Immature natural killer cell (primary cell): ENCODE data around the gene DDX31. TPM values are rescaled to one million over a fixed set of nuclear protein-coding genes. Genes with fewer than 3 reads are reported as not detected.

Experiments
- DNase-seq, 3 donors: peaks; one replicate each; pipeline ENCODE4 v3.0.0; 2022; ENCODE audit warnings: mixed read lengths in 1 of 3
- H3K27ac Mint-ChIP-seq, 6 donors: one replicate each; pipeline ENCODE4 v1.8.0; 2020; ENCODE audit warnings: mixed read lengths in 6 of 6, mild to moderate bottlenecking in 5 of 6, inconsistent platforms in 4 of 6, moderate library complexity in 3 of 6
- H3K27me3 Mint-ChIP-seq, 3 donors: one replicate each; pipeline ENCODE4 v1.8.0; 2020 to 2021; ENCODE audit warnings: low read depth in 3 of 3, mild to moderate bottlenecking in 3 of 3, mixed read lengths in 3 of 3, moderate library complexity in 3 of 3, inconsistent platforms in 1 of 3
- H3K36me3 Mint-ChIP-seq, 3 donors: one replicate each; pipeline ENCODE4 v1.8.0; 2020; ENCODE audit warnings: mixed read lengths in 3 of 3, inconsistent platforms in 2 of 3, mild to moderate bottlenecking in 2 of 3
- H3K4me1 Mint-ChIP-seq, 2 donors: one replicate each; pipeline ENCODE4 v1.8.0; 2020; ENCODE audit warnings: inconsistent platforms in 2 of 2, mild to moderate bottlenecking in 2 of 2, mixed read lengths in 2 of 2, moderate library complexity in 1 of 2
- H3K4me3 Mint-ChIP-seq, 5 donors: one replicate each; pipeline ENCODE4 v1.8.0; 2020; ENCODE audit warnings: mild to moderate bottlenecking in 5 of 5, mixed read lengths in 5 of 5, inconsistent platforms in 3 of 5, moderate library complexity in 3 of 5
- H3K9me3 Mint-ChIP-seq, 6 donors: one replicate each; pipeline ENCODE4 v1.8.0; 2020; ENCODE audit warnings: mild to moderate bottlenecking in 6 of 6, mixed read lengths in 6 of 6, inconsistent platforms in 4 of 6, moderate library complexity in 3 of 6
- polyA plus RNA-seq, 3 donors: library from polyadenylated mRNA; unstranded; fragments of 300-500 nt; fragmentation: Illumina TruSeq; gene quantifications; one replicate each; pipeline ENCODE4 v1.2.3, GENCODE V29; 2021

Gene DDX31
- polyA plus RNA-seq, 3 donors from 2014 or later: 2.1 to 6.4 (median 4.1) TPM

DNA sequence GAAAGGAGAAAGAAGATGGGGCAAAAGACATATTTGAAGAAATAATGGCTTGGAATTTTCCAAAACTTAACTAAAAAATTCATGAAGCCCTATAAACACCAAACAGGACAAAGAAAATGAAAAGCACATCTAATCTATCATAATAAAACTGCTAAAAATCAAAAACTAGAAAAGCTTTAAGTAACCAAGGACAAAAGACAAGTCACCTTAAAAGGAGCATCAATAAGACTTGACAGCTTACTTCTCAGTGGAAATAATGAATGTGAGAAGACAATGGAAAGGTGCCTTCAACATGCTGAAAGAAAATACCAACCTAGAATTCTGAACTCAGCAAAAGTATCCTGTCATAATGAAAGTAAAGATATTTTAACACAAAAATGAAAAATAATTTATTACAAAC, 27.4 kb upstream of the DDX31 start:
- H3K27ac Mint-ChIP-seq: no peak overlapping the region
- peaks cover 3 to 7% of the 10 kb centered on the region in 2 donors for H3K4me1 Mint-ChIP-seq
- H3K9me3 Mint-ChIP-seq: peaks cover 4 to 28% (median 22%) of the 10 kb centered on the region in 6 donors
- no peak for DNase-seq
- H3K27me3 Mint-ChIP-seq: peaks cover 0 to 8% (median 5%) of the 10 kb centered on the region in 3 donors
- H3K36me3 Mint-ChIP-seq: peaks cover 8 to 11% (median 10%) of the 10 kb centered on the region in 3 donors
- H3K4me3 Mint-ChIP-seq: no peak overlapping the region

GRCh38 chr9:132694144-132694543, 24.4 kb upstream of the DDX31 start:
- DNase-seq: peak in 2 of 3 donors; percentile 8
- Mint-ChIP-seq H3K4me1 (peaks cover 3 to 7% of the 10 kb centered on the region in 2 donors), H3K9me3 (peaks cover 4 to 28% (median 22%) of the 10 kb centered on the region in 6 donors), H3K27ac (peak overlapping the region in 1 of 6 donors; percentile 70), H3K4me3 (no peak overlapping the region), H3K27me3 (peaks cover 0 to 7% (median 5%) of the 10 kb centered on the region in 3 donors), H3K36me3 (peaks cover 14 to 27% (median 26%) of the 10 kb centered on the region in 3 donors)

DNA sequence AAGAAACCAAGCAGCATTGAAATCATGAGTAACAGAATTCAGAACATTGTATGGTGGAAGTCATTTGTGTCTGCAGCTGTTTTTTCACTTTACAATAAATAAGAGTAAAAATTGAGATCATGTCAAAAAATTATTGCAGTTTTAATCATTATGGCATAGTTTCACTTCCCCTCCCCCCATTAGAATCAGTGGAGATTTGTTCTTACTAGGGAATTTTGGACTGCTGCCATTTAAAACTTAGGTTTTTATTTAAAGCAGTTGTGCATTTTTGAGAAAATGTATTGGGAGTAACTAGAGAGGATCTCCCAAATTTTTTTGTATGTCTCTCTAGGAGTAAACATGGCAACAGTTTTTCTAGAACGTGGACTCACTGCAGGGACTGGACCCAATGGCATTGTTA, 20.9 kb upstream of the DDX31 start:
- no peak for DNase-seq
- Mint-ChIP-seq H3K27ac (no peak overlapping the region), H3K36me3 (peaks cover 11 to 34% (median 19%) of the 10 kb centered on the region in 3 donors), H3K27me3 (peaks cover 0 to 2% (median 0%) of the 10 kb centered on the region in 3 donors), H3K4me1 (peaks cover 3 to 7% of the 10 kb centered on the region in 2 donors), H3K9me3 (peaks cover 0 to 4% (median 0%) of the 10 kb centered on the region in 6 donors), H3K4me3 (no peak overlapping the region)

DNA sequence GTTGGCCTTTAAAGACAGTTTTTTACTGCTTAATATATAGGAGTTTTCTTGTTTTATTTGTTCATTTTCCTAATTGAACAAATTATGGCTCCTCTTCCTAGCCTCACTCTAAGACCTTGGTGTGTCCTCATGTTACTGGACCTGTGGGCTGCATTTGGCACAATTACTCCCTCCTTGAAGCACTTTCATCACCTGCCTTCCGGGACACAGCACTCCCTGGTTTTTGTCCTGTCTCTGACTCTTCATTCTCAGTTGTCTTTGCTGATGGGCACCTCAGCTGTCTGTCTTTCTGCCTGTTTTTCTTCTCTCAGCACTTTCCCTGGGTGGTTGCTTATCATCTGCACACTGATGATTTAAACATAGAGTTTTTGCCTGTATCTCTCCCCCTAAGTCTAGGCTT, 14.1 kb upstream of the DDX31 start:
- Mint-ChIP-seq H3K4me3 (no peak overlapping the region), H3K9me3 (no peaks in the 10 kb centered on the region), H3K27ac (no peak overlapping the region), H3K36me3 (peaks cover 10 to 42% (median 18%) of the 10 kb centered on the region in 3 donors), H3K27me3 (peaks cover 0 to 1% (median 1%) of the 10 kb centered on the region in 3 donors), H3K4me1 (peaks cover 4 to 5% of the 10 kb centered on the region in 2 donors)
- no peak for DNase-seq

DNA sequence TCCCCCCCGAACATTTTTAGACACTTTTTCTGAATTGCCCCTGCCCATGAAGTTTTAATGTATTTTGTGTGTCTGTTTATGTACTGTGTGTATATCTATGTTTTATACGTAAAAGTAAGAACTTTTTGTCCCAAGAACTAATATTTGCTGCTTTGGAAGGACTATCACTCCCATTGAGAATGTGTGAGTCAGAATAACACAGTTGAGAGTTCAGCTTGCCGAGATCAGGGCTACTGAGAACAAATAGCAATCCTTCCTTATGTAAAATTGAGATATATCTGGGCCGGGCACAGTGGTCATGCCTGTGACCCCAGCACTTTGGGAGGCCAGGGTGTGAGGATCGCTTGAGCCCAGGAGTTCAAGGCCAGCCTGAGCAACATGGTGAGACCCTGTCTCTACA, 11.8 kb upstream of the DDX31 start:
- Mint-ChIP-seq H3K9me3 (no peaks in the 10 kb centered on the region), H3K4me1 (peaks cover 4 to 18% of the 10 kb centered on the region in 2 donors), H3K27ac (no peak overlapping the region), H3K36me3 (peaks cover 10 to 35% (median 17%) of the 10 kb centered on the region in 3 donors), H3K27me3 (peaks cover 0 to 1% (median 1%) of the 10 kb centered on the region in 3 donors), H3K4me3 (no peak overlapping the region)
- no peak for DNase-seq

GRCh38 chr9:132679946-132680625, 10.3 kb upstream of the DDX31 start:
- Mint-ChIP-seq H3K4me3 (no peak overlapping the region), H3K27ac (no peak overlapping the region), H3K9me3 (no peaks in the 10 kb centered on the region), H3K36me3 (peaks cover 10 to 32% (median 11%) of the 10 kb centered on the region in 3 donors), H3K4me1 (peaks cover 4 to 23% of the 10 kb centered on the region in 2 donors), H3K27me3 (peaks cover 0 to 1% (median 1%) of the 10 kb centered on the region in 3 donors)
- DNase-seq: no peak

DNA sequence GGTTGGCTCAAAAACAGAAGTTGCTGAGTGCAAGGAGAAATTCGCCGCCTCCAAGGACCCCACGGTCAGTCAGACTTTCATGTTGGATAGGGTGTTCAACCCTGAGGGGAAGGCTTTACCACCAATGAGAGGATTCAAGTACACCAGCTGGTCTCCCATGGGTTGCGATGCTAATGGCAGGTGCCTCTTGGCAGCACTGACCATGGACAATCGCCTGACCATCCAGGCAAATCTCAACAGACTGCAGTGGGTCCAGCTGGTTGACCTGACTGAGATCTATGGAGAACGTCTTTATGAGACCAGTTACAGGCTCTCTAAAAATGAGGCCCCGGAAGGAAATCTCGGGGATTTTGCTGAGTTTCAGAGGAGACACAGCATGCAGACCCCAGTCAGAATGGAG, 8.2 kb upstream of the DDX31 start:
- Mint-ChIP-seq H3K4me1 (peaks cover 11 to 41% of the 10 kb centered on the region in 2 donors), H3K36me3 (peaks cover 3 to 21% (median 8%) of the 10 kb centered on the region in 3 donors), H3K4me3 (no peak overlapping the region)

GRCh38 chr9:132674485-132674884, 4.7 kb upstream of the DDX31 start:
- no peak overlapping the region for H3K4me3 Mint-ChIP-seq
- DNase-seq: no peak
- H3K9me3 Mint-ChIP-seq: no peaks in the 10 kb centered on the region
- peaks cover 0 to 13% (median 3%) of the 10 kb centered on the region in 3 donors for H3K36me3 Mint-ChIP-seq
- H3K27me3 Mint-ChIP-seq: peaks cover 12 to 24% (median 13%) of the 10 kb centered on the region in 3 donors
- peaks cover 30 to 63% of the 10 kb centered on the region in 2 donors for H3K4me1 Mint-ChIP-seq
- H3K27ac Mint-ChIP-seq: no peak overlapping the region

More for the DNA sequence above, 8.2 kb upstream of the DDX31 start:
- peaks cover 0 to 1% (median 0%) of the 10 kb centered on the region in 3 donors for H3K27me3 Mint-ChIP-seq
- no peaks in the 10 kb centered on the region for H3K9me3 Mint-ChIP-seq
- no peak overlapping the region for H3K27ac Mint-ChIP-seq
- DNase-seq: no peak

- Mint-ChIP-seq H3K9me3 (no peaks in the 10 kb centered on the region), H3K27me3 (peaks cover 12 to 25% (median 15%) of the 10 kb centered on the region in 3 donors), H3K27ac (peak overlapping the region; percentile 10 to 80 (median 47)), H3K4me1 (peaks cover 36 to 64% of the 10 kb centered on the region in 2 donors), H3K36me3 (peaks cover 0 to 5% (median 0%) of the 10 kb centered on the region in 3 donors), H3K4me3 (peak overlapping the region in 1 of 5 donors; percentile 42)
- DNase-seq: no peak
Measured at GRCh38 chr9:132673355-132673754, 3.6 kb upstream of the DDX31 start.

GRCh38 chr9:132672413-132672690, 2.6 kb upstream of the DDX31 start:
- H3K27ac Mint-ChIP-seq: peak overlapping the region; percentile 2 to 84 (median 7)
- no peak for DNase-seq

GRCh38 chr9:132671620-132672412, 2.0 kb upstream of the DDX31 start:
- Mint-ChIP-seq H3K9me3 (no peaks in the 10 kb centered on the region), H3K4me3 (peak overlapping the region; percentile 80 to 92 (median 89)), H3K27me3 (peaks cover 12 to 25% (median 15%) of the 10 kb centered on the region in 3 donors), H3K36me3 (no peaks in the 10 kb centered on the region), H3K27ac (peak overlapping the region; percentile 52 to 94 (median 88)), H3K4me1 (peaks cover 41 to 66% of the 10 kb centered on the region in 2 donors)
- no peak for DNase-seq

More at GRCh38 chr9:132672413-132672690, 2.6 kb upstream of the DDX31 start:
- H3K27me3 Mint-ChIP-seq: peaks cover 12 to 25% (median 15%) of the 10 kb centered on the region in 3 donors
- no peaks in the 10 kb centered on the region for H3K9me3 Mint-ChIP-seq
- peaks cover 41 to 71% of the 10 kb centered on the region in 2 donors for H3K4me1 Mint-ChIP-seq
- peak overlapping the region in 4 of 5 donors; percentile 1 to 92 (median 89) for H3K4me3 Mint-ChIP-seq
- no peaks in the 10 kb centered on the region for H3K36me3 Mint-ChIP-seq

DNA sequence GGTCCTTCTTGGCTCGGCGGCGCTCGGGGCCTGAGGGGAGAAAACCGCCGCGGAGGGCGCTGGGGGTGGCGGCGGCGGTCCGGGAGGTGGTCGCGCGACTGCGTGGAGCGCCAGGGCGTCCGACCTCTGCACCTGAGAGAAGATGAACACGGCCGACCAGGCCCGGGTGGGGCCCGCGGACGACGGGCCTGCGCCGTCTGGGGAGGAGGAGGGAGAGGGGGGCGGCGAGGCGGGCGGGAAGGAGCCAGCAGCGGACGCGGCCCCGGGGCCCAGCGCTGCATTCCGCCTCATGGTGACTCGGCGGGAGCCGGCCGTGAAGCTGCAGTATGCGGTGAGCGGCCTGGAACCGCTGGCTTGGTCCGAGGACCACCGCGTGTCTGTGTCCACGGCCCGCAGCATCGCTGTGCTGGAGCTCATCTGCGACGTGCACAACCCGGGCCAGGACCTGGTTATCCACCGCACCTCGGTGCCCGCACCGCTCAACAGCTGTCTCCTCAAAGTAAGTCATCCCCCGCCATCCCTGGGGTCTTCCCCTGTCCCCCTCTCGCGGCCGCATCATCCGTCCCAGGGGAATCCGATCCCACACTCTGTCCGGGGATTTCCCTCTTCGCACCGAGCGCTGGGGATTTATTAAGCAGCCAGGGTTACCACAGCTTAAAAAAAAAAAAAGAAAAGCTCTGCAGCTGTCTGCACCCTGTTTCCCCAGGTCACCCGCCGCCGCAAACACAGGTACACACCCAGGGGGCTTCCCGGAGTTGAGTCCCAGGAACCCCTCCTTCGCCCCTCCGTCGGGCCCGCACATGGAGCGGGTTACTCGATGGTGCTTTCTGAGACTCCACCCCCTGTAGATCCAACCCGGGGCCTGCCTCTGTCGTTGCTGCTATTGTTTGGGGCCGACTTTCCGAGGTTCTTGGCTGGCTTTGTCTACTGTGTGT, 941 bp upstream of the DDX31 start, which contains the start of gene GTF3C4:
TSS of gene GTF3C4 (plus strand) at position 8 of the 935 bp plus-strand sequence. CDS start at position 143, 135 bp downstream.
- peak; percentile 51 to 64 (median 52) for DNase-seq
- Mint-ChIP-seq H3K36me3 (no peaks in the 10 kb centered on the region), H3K9me3 (no peaks in the 10 kb centered on the region), H3K27me3 (peaks cover 12 to 25% (median 15%) of the 10 kb centered on the region in 3 donors), H3K27ac (peak within 1 kb of the TSS; percentile 84 to 94 (median 92)), H3K4me1 (peaks cover 41 to 63% of the 10 kb centered on the region in 2 donors), H3K4me3 (peak within 1 kb of the TSS; percentile 84 to 92 (median 89))

- peak overlapping the region; percentile 84 to 92 (median 89) for H3K4me3 Mint-ChIP-seq
- no peak for DNase-seq
- no peaks in the 10 kb centered on the region for H3K9me3 Mint-ChIP-seq
- peak overlapping the region; percentile 83 to 94 (median 86) for H3K27ac Mint-ChIP-seq
- H3K36me3 Mint-ChIP-seq: no peaks in the 10 kb centered on the region
- peaks cover 12 to 25% (median 15%) of the 10 kb centered on the region in 3 donors for H3K27me3 Mint-ChIP-seq
- H3K4me1 Mint-ChIP-seq: peaks cover 41 to 54% of the 10 kb centered on the region in 2 donors
Measured at GRCh38 chr9:132669319-132669697, 475 bp downstream of the DDX31 start.
